ENCODE measurements around the gene SPTBN4.

Gene SPTBN4

DNA sequence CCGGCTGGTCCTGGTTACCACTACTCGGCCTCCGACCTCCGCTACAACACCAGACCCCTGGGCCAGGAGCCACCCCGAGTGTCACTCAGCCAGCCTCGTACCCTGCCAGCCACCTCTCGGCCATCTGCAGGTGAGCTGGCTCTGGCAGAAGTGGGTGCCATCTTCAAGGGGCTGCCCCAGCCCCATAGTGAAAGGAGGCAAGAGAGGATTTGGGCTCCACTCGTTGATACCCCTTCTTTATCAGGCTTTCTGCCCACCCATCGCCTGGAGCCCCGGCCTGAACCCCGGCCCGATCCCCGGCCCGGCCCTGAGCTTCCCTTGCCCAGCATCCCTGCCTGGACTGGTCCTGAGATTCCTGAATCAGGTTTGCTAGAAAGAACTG is 141.4 kb downstream of the SPTBN4 start:
- TF ChIP-seq, protein P1, sequence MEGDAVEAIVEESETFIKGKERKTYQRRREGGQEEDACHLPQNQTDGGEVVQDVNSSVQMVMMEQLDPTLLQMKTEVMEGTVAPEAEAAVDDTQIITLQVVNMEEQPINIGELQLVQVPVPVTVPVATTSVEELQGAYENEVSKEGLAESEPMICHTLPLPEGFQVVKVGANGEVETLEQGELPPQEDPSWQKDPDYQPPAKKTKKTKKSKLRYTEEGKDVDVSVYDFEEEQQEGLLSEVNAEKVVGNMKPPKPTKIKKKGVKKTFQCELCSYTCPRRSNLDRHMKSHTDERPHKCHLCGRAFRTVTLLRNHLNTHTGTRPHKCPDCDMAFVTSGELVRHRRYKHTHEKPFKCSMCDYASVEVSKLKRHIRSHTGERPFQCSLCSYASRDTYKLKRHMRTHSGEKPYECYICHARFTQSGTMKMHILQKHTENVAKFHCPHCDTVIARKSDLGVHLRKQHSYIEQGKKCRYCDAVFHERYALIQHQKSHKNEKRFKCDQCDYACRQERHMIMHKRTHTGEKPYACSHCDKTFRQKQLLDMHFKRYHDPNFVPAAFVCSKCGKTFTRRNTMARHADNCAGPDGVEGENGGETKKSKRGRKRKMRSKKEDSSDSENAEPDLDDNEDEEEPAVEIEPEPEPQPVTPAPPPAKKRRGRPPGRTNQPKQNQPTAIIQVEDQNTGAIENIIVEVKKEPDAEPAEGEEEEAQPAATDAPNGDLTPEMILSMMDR (conservative IDR thresholded peaks at IDR 0.05; ENCODE audit: low read depth) = no peak
- H3K27ac ChIP-seq = peak overlapping the region; percentile 99
- ChIA-PET CTCF (interaction anchor here (3.7 kb wide), 1 partner anchor 26 kb away, joined by 18 read pairs; no protein-coding TSS in a partner anchor), POLR2A (ENCODE audit: low non-redundant PET) (no interaction called here)
- no peak for DNase-seq (ENCODE audit: low spot score)

GRCh38 chr19:40608957-40609356 is 142.2 kb downstream of the SPTBN4 start:
- ChIA-PET CTCF (interaction anchor here (3.7 kb wide), 1 partner anchor 26 kb away, joined by 18 read pairs; no protein-coding TSS in a partner anchor), POLR2A (ENCODE audit: low non-redundant PET) (no interaction called here)
- no peak for DNase-seq (ENCODE audit: low spot score)
- peak overlapping the region; percentile 99 for H3K27ac ChIP-seq
- TF ChIP-seq, protein P1 (conservative IDR thresholded peaks at IDR 0.05; ENCODE audit: low read depth) = no peak

GRCh38 chr19:40609561-40610395 is 143.0 kb downstream of the SPTBN4 start:
- CTCF ChIA-PET = interaction anchor here (0.6 to 3.7 kb wide), 3 partner anchors 25 to 517 kb away, joined by 3 to 18 read pairs (median 3); no protein-coding TSS in a partner anchor
- peak overlapping the region; percentile 96 for H3K27ac ChIP-seq
- TF ChIP-seq, protein P1 (conservative IDR thresholded peaks at IDR 0.05; ENCODE audit: low read depth) = no peak
- POLR2A ChIA-PET (ENCODE audit: low non-redundant PET) = no interaction called here
- DNase-seq (ENCODE audit: low spot score) = peak; percentile 95

- POLR2A ChIA-PET (ENCODE audit: low non-redundant PET) = no interaction called here
- no peak for DNase-seq (ENCODE audit: low spot score)
- peak overlapping the region; percentile 96 for H3K27ac ChIP-seq
- CTCF ChIA-PET = interaction anchor here (0.6 to 3.7 kb wide), 3 partner anchors 24 to 516 kb away, joined by 3 to 18 read pairs (median 3); no protein-coding TSS in a partner anchor
- TF ChIP-seq, protein P1 (conservative IDR thresholded peaks at IDR 0.05; ENCODE audit: low read depth) = no peak
Observed at GRCh38 chr19:40610396-40611064, 143.7 kb downstream of the SPTBN4 start.

DNA sequence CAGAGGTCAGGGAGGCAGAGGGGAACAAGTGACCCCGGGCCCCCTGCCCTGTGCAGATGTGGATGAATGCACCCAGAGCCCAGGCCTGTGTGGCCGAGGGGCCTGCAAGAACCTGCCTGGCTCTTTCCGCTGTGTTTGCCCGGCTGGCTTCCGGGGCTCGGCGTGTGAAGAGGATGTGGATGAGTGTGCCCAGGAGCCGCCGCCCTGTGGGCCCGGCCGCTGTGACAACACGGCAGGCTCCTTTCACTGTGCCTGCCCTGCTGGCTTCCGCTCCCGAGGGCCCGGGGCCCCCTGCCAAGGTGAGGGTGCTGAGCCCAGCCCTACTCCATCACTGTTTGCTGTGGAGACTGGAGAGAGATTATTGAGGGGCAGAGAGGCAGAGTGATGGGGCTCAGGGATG is 144.3 kb downstream of the SPTBN4 start:
- DNase-seq (ENCODE audit: low spot score) = no peak
- TF ChIP-seq, protein P1 (conservative IDR thresholded peaks at IDR 0.05; ENCODE audit: low read depth) = no peak
- peak overlapping the region; percentile 96 for H3K27ac ChIP-seq
- ChIA-PET POLR2A (ENCODE audit: low non-redundant PET) (no interaction called here), CTCF (interaction anchor here (3.7 kb wide), 1 partner anchor 23 kb away, joined by 18 read pairs; no protein-coding TSS in a partner anchor)

GRCh38 chr19:40611900-40612698 is 145.3 kb downstream of the SPTBN4 start:
- no peak for DNase-seq (ENCODE audit: low spot score)
- ChIA-PET CTCF (no interaction called here), POLR2A (ENCODE audit: low non-redundant PET) (no interaction called here)
- TF ChIP-seq, protein P1 (conservative IDR thresholded peaks at IDR 0.05; ENCODE audit: low read depth) = no peak
- H3K27ac ChIP-seq = peak overlapping the region; percentile 96

All from RWPE1 (cell line).